GM21786 (cell line): ENCODE data around the gene FADS3.

Experiments used
- ATAC-seq: cut with Tn5 transposase; IDR thresholded peaks from one replicate; pipeline ENCODE4 v1.9.1; 2021; ENCODE audit not compliant: unreplicated experiment

Gene FADS3

GRCh38 chr11:61862714-61863547 lies 28.4 kb downstream of the FADS3 start:
- ATAC-seq: no peak

- no peak for ATAC-seq
These were observed 29.7 kb downstream of the FADS3 start for GRCh38 chr11:61861634-61862033.

DNA sequence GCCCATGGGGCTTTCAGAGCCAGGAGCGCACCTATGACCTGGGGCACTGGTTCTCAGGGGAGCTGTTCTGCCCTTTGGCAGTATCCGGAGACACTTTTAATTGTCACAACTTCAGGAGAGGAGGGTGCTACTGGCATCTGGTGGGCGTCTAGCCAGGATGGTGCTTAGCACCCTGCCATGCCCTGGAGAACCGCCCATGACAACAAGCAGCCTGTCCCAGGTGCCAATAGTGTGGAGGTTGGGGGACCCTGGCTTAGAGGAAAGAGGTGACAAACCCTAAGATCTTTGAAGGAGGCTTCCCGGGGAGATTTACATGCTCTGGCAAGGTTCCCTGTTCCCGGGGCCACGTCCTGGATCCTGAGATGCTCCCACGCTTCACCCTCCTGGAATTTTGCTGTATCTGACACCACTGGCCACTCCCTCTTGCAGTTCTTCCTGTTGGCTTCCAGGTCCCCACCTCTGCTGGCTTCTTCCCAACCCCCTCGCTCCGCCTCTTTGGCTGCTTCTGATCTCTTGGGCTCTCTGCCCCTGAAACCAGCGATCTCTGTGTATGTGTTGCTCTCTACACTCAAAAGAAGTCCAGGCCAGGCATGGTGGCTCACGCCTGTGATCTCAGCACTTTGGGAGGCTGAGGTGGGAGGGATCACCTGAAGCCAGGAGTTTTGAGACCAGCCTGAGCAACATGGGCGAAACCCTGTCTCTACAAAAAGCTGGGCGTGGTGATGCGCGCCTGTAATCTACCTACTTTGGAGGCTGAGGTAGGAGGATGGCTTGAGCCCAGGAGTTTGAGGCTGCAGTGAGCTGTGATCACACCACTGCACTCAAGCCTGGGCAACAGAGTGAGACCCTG lies 31.1 kb downstream of the FADS3 start:
- no peak for ATAC-seq

DNA sequence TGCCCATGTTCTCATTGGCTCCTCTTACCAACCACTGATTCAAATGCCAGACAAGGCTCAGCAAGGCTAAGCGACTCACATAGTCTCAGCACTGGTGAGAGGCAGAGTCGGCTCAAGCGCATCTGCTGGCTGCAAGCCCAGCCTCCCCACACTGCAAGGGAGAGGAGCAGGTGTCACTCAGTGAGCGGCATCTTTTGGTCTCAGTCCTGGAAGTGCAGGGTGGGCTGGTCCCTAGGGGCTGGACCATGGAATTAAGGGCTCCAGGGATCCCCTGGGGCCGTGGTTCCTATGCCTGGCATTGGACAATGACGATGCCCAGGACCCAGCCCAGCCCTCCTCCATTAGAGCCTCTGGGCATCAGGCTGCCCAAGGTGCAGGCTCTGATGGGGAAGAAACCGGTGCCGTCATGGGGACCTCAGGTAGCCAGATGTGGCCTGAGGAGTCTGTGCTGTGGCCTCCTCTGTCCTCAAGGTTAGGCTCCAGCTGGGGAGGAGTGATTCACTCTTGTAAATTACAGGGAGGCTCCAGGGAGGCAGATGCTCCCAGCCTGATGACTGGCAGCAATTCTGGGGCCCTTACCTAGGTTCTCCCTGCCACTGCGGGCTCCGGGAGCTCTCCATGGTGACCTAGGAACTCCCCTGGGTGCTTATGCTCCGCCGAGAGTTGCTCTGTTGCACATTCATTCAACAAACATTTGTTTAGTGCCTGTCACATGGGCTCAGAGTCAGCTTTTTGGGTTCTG lies 35.2 kb downstream of the FADS3 start:
- ATAC-seq: no peak

GRCh38 chr11:61854966-61855714 lies 36.2 kb downstream of the FADS3 start:
- ATAC-seq: no peak

- no peak for ATAC-seq
These were observed 37.0 kb downstream of the FADS3 start for GRCh38 chr11:61854206-61854895.

- no peak for ATAC-seq
These were observed 37.6 kb downstream of the FADS3 start for GRCh38 chr11:61853698-61854169.

DNA sequence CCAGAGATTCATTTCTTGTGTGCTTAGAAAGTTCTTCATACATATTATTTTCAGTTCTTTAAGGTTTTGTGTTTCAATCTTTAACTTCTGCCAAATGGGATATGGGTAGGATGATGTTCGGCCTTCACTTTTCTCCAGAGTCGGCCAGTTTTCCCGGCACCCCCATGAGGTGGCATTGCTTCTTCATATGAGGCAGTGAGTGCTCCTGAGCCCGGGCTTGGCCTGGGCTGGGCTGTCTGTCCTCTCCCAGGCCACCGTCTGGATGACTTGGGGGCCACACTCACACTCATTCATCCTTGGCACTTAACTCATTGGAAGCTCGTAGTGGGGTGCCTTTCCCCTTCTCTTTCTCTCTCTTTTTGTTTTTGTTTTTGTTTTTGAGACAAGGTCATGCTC lies 39.4 kb downstream of the FADS3 start:
- ATAC-seq: no peak

DNA sequence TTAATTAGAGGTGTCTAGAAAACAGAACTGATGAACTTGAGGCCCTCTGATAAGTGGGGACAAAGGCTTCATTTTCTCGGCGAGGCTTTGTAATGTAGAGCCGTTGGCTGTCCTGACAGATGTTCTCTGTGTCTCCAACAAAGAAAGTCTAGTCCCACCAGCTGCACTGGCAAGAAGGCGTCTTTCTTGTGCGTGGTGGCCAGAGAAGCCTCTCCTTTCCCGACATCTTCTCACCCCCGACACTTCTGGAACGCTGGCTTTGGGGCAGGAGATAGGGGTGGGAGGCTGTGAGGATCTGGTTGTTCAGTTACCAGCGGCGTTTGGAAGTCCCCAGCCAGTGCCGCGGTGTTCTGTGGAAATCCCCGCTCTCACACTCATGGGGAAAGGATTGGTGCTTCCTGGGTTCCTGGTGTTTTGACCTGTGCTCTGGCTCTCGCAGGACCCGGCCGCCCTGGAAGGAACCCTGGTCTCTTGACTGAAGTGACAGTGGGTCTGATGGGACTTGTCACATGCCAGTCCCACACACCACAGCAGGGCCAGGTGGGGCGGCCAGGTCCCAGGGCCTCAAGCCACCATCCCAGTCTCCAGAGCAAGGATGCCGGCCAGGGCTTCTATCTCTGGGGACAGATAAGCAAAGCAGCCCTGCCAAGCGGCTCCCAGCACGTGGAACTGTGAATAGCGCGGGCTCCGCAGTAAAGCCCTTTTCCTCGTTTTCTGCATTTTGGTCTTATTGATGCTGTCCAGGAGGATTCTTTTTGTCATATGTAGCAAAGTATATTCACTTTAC lies 40.0 kb downstream of the FADS3 start:
- ATAC-seq: no peak

DNA sequence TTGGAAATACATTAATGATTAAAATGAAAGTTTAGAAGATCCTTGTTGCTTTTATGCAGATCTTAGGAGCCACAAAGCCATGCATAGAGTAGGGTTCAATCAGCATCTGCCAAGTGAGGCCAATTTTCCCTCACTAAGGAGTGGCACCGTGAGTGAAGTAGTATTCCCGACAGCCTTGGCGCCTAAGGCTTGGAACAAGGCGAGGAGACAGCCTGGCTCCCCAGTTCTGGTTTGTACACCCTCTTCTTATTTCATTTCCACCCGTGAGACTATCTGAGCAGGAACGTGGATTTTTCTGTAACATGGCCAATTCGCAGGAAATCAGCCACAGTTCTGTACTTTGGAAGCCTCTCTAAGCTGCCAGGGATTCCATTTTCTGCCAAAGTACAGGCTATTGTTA lies 40.7 kb downstream of the FADS3 start:
- ATAC-seq: no peak

- no peak for ATAC-seq
These were observed 42.7 kb downstream of the FADS3 start for GRCh38 chr11:61848631-61849030.

GRCh38 chr11:61847914-61848581 lies 43.3 kb downstream of the FADS3 start:
- ATAC-seq: no peak

DNA sequence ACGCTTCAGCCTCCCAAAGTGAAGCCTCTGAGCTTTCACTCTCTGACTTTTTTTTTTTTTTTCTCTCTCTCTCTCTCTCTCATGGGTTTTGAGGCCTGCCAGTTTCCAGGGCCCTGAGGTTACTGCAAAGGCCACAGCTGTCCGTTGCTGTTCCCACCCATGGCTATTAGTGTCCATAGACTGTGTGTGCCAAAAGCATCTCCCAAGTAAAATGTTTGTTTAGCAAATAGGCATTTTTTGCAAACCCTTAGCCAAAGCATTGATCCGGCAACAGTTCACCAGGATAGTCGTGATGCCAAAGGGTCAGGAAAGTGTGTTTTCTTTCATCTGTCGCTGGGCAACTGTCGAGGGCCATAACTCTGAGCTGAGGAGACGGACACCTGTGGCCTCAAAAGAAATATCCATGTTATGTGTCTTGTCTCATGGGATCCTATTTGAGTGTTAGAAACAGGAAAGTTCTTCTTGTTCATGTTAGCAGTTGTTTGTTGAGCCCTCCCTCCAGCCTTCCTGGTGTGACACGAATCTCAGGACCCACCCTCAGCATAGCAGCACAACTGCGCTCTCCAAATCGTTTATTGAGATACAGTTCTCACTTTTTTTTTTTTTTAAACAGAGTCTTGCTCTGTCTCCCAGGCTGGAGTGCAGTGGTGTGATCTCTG lies 44.9 kb downstream of the FADS3 start:
- no peak for ATAC-seq

- no peak for ATAC-seq
These were observed 46.3 kb downstream of the FADS3 start for GRCh38 chr11:61844909-61845565.

DNA sequence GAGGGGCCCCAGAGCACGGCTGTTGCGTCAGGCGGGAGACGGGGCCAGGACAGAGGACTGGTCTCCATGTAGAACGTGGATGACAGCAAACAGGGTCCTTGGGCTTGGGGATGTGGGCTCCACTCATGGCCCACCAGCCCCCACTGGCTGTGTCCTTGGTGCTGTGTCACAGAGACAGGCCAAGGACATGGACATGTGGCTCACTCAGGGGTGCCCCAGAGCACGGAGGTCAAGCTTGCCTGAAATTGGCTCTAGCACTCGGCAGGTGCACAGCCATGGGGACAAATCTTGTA lies 48.9 kb downstream of the FADS3 start:
- no peak for ATAC-seq

DNA sequence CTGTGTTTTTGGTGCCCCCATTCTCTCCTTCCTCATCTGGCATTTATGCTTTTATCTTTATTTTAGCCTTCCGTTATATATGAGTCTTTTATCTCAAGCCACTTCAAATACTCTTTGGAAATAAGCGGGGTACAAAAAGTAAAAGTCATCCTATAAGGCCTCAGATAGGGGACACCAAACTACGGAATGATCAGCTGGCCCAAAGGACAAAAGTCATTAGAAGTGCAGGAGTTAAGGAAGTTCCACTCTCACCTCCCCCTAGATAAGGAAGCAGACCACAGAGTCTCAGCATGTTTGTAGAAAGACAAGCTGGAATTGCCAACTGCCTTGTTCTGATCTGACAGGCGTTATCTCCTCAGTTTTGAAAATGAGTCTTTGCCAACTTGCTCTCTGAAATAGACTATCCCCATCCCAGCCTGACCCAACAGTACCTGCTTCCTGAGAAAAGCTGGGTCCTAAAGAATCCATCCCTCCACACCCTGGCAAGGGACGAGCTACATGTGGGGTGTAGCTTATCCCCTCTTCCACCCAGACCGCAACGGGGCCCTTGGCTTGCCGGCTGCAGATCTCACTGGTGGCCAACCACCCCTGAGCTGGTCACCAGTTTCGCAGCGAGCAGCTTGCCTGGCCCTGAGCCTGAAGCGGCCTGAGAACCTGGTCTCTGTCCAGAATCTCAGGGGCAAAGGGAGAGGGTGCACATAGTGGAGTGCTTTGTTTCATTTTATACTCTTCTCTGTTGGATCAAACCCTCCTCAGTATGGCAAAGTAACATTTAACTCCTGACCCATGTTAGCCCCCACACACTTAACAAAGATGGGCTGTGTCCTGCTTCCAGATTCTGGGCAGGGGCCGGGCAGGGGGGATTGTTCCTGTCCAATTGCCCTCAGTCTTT lies 49.5 kb downstream of the FADS3 start:
- no peak for ATAC-seq

- ATAC-seq: no peak
These were observed 51.0 kb downstream of the FADS3 start for GRCh38 chr11:61840371-61840770.
